MCF 10A (cell line): ENCODE results near the gene HPS3. TPM values are rescaled to one million over a fixed set of nuclear protein-coding genes. Genes with fewer than 3 reads are reported as not detected.
"Not testable (repeated sequence)": the region's sequence is repeated elsewhere in the genome, so short reads cannot be mapped to it uniquely, and the experiment has no call there.

Experiments used
- BruUV-seq: library from RNA; stranded (reverse); fragments of 400-500 nt; replicated peaks from 2 replicates; lab custom pipeline; 2021; lab: Mats Ljungman, UMichigan
- CTCF ChIA-PET: fragments of 300-600 bp; sonication (Branson Sonifier 250); formaldehyde crosslinking; extraction: SDS; loops from one replicate; lab custom pipeline; 2021; ENCODE audit warnings: antibody characterized with exemption, inconsistent platforms; lab: Yijun Ruan, JAX
- POLR2A ChIA-PET: fragments of 300-600, 350-650 bp; sonication (Branson Sonifier 250); formaldehyde crosslinking; extraction: SDS; loops from one replicate; lab custom pipeline; 2020; ENCODE audit warnings: antibody characterized with exemption, inconsistent platforms; lab: Yijun Ruan, JAX
- DNase-seq: peaks from one replicate; pipeline ENCODE4 v3.0.0-alpha.2; 2018; ENCODE audit not compliant: unreplicated experiment
- H3K27ac Mint-ChIP-seq: one replicate; pipeline ENCODE4 v1.8.0; 2022; ENCODE audit warnings: mild to moderate bottlenecking, low read depth, mixed read lengths; ENCODE audit not compliant: unreplicated experiment
- H3K27me3 Mint-ChIP-seq: one replicate; pipeline ENCODE4 v1.8.0; 2022; ENCODE audit warnings: mixed read lengths; ENCODE audit not compliant: insufficient read depth, unreplicated experiment
- H3K36me3 Mint-ChIP-seq: one replicate; pipeline ENCODE4 v1.8.0; 2022; ENCODE audit warnings: mild to moderate bottlenecking, moderate library complexity, mixed read lengths; ENCODE audit not compliant: insufficient read depth, unreplicated experiment
- H3K4me1 Mint-ChIP-seq: one replicate; pipeline ENCODE4 v1.8.0; 2022; ENCODE audit warnings: mixed read lengths; ENCODE audit not compliant: insufficient read depth, unreplicated experiment
- H3K4me3 Mint-ChIP-seq: one replicate; pipeline ENCODE4 v1.8.0; 2022; ENCODE audit warnings: mild to moderate bottlenecking, moderate library complexity, mixed read lengths; ENCODE audit not compliant: unreplicated experiment
- H3K9me3 Mint-ChIP-seq: one replicate; pipeline ENCODE4 v1.8.0; 2022; ENCODE audit warnings: mixed read lengths; ENCODE audit not compliant: unreplicated experiment
- CTCF ChIP-seq: fragments of 200-600 bp; IDR thresholded peaks from one replicate; pipeline ENCODE4 v1.8.0; 2022; ENCODE audit warnings: antibody characterized with exemption, mild to moderate bottlenecking; ENCODE audit not compliant: unreplicated experiment
- intact Hi-C: fragments of 100-400 bp; cut with micrococcal nuclease; formaldehyde crosslinking; loops from 2 replicates; pipeline ENCODE4 v1.14.1; 2022
- total RNA-seq: library from RNA; stranded (reverse); gene quantifications from 2 replicates; pipeline ENCODE4 v1.2.3, GENCODE V29; 2022

The HPS3 gene
- total RNA-seq, 1 experiment from 2014 or later: 7.7 TPM

- CTCF ChIA-PET: interaction anchor here (0.6 kb wide), 1 partner anchor 59 kb away, joined by 3 read pairs; no protein-coding TSS in a partner anchor
- no peaks in the 10 kb centered on the region for H3K9me3 Mint-ChIP-seq
- intact Hi-C loops: no loop called here
- H3K27me3 Mint-ChIP-seq: no peaks in the 10 kb centered on the region
- peaks cover 7% of the 10 kb centered on the region for H3K4me1 Mint-ChIP-seq
- H3K27ac Mint-ChIP-seq: no peak overlapping the region
- no peak overlapping the region for H3K4me3 Mint-ChIP-seq
- no peak for DNase-seq
- no TSS peak for BruUV-seq
- H3K36me3 Mint-ChIP-seq: no peaks in the 10 kb centered on the region
- POLR2A ChIA-PET: interaction anchor here (0.7 to 0.8 kb wide), 2 partner anchors 27 to 39 kb away, joined by 3 to 5 read pairs; no protein-coding TSS in a partner anchor
- no peak for TF ChIP-seq CTCF
Observed at GRCh38 chr3:149186721-149187120, 57.3 kb downstream of the HPS3 start.

GRCh38 chr3:149188494-149188893 is 59.1 kb downstream of the HPS3 start:
- no peak overlapping the region for H3K27ac Mint-ChIP-seq
- H3K9me3 Mint-ChIP-seq: no peaks in the 10 kb centered on the region
- no TSS peak for BruUV-seq
- H3K4me1 Mint-ChIP-seq: peaks cover 7% of the 10 kb centered on the region
- no peak overlapping the region for H3K4me3 Mint-ChIP-seq
- ChIA-PET CTCF (no interaction called here), POLR2A (interaction anchor here (0.6 to 0.9 kb wide), 2 partner anchors 29 to 58 kb away, joined by 3 read pairs; no protein-coding TSS in a partner anchor)
- H3K36me3 Mint-ChIP-seq: no peaks in the 10 kb centered on the region
- intact Hi-C loops: no loop called here
- no peak for TF ChIP-seq CTCF
- no peak for DNase-seq
- no peaks in the 10 kb centered on the region for H3K27me3 Mint-ChIP-seq

GRCh38 chr3:149195221-149195620 is 65.8 kb downstream of the HPS3 start:
- DNase-seq: no peak
- ChIA-PET POLR2A (no interaction called here), CTCF (interaction anchor here (0.6 kb wide), 1 partner anchor 75 kb away, joined by 3 read pairs; no protein-coding TSS in a partner anchor)
- no peaks in the 10 kb centered on the region for H3K36me3 Mint-ChIP-seq
- no peak for TF ChIP-seq CTCF
- BruUV-seq: no TSS peak
- intact Hi-C loops: no loop called here
- H3K9me3 Mint-ChIP-seq: no peaks in the 10 kb centered on the region
- no peak overlapping the region for H3K27ac Mint-ChIP-seq
- peaks cover 7% of the 10 kb centered on the region for H3K4me1 Mint-ChIP-seq
- no peak overlapping the region for H3K4me3 Mint-ChIP-seq
- H3K27me3 Mint-ChIP-seq: no peaks in the 10 kb centered on the region

- H3K27me3 Mint-ChIP-seq, CTCF ChIA-PET, H3K36me3 Mint-ChIP-seq, POLR2A ChIA-PET, H3K4me3 Mint-ChIP-seq, H3K9me3 Mint-ChIP-seq, DNase-seq, intact Hi-C loops, H3K27ac Mint-ChIP-seq, H3K4me1 Mint-ChIP-seq, BruUV-seq: not testable (repeated sequence)
Observed at GRCh38 chr3:149196805-149197592, 67.6 kb downstream of the HPS3 start.
